NAMALWA (cell line): ENCODE results near the gene APOBEC3B.
"Not testable (repeated sequence)": the region's sequence is repeated elsewhere in the genome, so short reads cannot be mapped to it uniquely, and the experiment has no call there.

Experiments used
- DNase-seq: peaks from one replicate; pipeline ENCODE4 v3.0.0-alpha.2; 2015; ENCODE audit warnings: low spot score

APOBEC3B gene

GRCh38 chr22:38967451-38968450 lies 14.4 kb upstream of the APOBEC3B start:
- DNase-seq, result no peak

GRCh38 chr22:38968801-38969200 lies 13.3 kb upstream of the APOBEC3B start:
- DNase-seq, result no peak

- no peak for DNase-seq
Observed at GRCh38 chr22:38970551-38970950, 11.6 kb upstream of the APOBEC3B start.

- no peak for DNase-seq
Observed at GRCh38 chr22:38971202-38971601, 10.9 kb upstream of the APOBEC3B start.

- DNase-seq, result no peak
Observed at GRCh38 chr22:38971791-38972190, 10.4 kb upstream of the APOBEC3B start.

GRCh38 chr22:38972558-38972957 lies 9.6 kb upstream of the APOBEC3B start:
- DNase-seq, result no peak

GRCh38 chr22:38973289-38974169 lies 8.6 kb upstream of the APOBEC3B start:
- peak; percentile 79 for DNase-seq

- no peak for DNase-seq
Observed at GRCh38 chr22:38974170-38974825, 7.8 kb upstream of the APOBEC3B start.

GRCh38 chr22:38974826-38975175 lies 7.3 kb upstream of the APOBEC3B start:
- DNase-seq, result no peak

- not testable (repeated sequence) for DNase-seq
Observed at GRCh38 chr22:38977289-38977688, 4.9 kb upstream of the APOBEC3B start.

- DNase-seq, result not testable (repeated sequence)
Observed at GRCh38 chr22:38980587-38980986, 1.6 kb upstream of the APOBEC3B start.

- no peak for DNase-seq
Observed at GRCh38 chr22:38981005-38981991, 849 bp upstream of the APOBEC3B start.

GRCh38 chr22:38984224-38984623 lies 2.1 kb downstream of the APOBEC3B start:
- DNase-seq, result peak; percentile 27

- peak; percentile 58 for DNase-seq
Observed at GRCh38 chr22:38984784-38985757, 2.9 kb downstream of the APOBEC3B start.

GRCh38 chr22:38986629-38987028 lies 4.5 kb downstream of the APOBEC3B start:
- DNase-seq, result no peak

GRCh38 chr22:38987171-38987895 lies 5.2 kb downstream of the APOBEC3B start:
- DNase-seq, result no peak

GRCh38 chr22:38989466-38989865 lies 7.3 kb downstream of the APOBEC3B start:
- DNase-seq, result no peak

- DNase-seq, result not testable (repeated sequence)
Observed at GRCh38 chr22:38992871-38993371, 10.8 kb downstream of the APOBEC3B start.

- DNase-seq, result no peak
Observed at GRCh38 chr22:38996105-38996504, 14.0 kb downstream of the APOBEC3B start.
